NCI-H1436 treated with DMSO at 0.1 percent for 48 hours (cell line): Measurements from ENCODE around the gene BICDL2.

Source experiments
- DNase-seq: peaks from one replicate; lab custom pipeline; 2025; lab: John Stamatoyannopoulos, UW

BICDL2 gene

GRCh38 chr16:3047387-3047720, 10.6 kb upstream of the BICDL2 start:
- no peak for DNase-seq

DNA sequence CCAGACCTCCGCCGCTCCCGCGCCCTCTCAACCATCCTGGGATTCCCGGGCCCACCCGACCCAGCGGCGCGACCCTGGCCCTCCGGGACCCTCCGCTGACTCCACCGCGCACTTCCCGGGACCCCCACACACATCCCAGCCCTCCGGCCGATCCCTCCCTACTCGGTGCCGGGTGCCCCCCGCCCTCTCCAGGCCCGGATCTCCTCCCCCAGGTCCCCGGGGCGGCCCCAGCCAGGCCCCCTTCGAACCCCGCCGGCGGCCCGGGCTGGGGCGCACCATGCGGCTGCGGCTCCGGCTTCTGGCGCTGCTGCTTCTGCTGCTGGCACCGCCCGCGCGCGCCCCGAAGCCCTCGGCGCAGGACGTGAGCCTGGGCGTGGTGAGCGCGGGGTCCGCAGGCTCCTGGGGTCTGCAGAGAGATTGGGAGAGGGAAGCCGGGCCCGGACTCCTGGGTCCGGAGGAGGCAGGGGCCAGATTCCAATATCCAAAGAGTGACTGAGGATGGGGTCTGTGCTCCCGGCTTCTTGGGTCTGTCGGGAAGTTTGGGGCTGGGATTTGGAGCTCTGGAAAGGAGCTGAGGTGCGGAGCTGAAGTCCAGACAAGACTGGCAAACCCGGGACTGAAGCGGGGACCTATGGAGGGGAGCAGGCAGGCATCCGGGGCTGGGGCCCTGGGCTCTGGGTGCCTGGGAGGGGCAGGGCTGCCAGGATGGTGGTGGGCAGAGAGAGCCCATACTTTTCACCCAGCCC, 10.1 kb upstream of the BICDL2 start:
- DNase-seq, result no peak

DNA sequence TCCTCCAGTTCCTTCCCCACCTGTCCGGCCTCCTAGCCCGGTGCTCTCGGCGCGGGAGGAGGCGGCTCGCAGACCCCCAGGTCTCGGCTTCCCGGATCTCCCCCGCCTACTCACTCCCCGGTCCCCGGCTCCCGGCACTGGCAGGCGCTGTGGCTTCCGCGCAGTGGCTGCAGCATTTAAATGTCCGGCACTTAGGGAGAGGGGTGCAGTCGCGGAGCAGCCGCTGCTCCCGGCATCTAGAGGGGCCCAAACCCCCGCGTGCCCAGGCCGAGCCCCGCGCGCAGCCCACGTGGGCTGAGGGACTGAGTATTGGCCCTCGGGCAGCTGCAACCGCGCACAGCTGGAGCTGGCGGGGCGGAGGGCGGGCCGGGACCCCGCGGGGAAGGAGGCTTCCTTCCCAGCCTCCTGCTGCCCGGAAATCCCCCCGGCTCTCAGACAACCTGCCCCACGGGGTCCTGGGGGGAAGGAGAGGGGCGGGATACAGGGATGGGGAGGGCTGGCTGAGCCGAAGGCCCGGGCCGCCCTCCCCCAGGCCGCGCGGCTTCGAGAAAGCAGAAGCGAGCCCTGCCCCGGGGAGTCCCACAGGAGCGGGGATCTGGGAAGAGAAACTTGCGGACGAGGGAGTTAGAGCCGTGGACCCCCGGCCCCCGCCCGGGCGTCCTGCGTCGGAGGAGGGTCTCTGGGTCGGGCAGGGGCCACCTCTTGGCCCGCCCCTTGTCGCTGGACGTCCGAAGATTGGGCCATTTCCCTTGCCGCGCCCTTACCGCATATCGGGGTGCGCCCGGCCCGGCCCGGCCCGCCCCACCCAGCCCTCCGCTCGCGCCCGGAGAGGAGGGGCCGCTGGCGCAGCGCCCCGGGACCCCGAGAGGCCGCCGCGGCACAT, 9.3 kb upstream of the BICDL2 start, which contains the start of gene MMP25:
MMP25 (plus strand) TSS at position 804 of the 883 bp plus-strand sequence. CDS start 357 bp downstream, outside the sequence.
- no peak for DNase-seq

DNA sequence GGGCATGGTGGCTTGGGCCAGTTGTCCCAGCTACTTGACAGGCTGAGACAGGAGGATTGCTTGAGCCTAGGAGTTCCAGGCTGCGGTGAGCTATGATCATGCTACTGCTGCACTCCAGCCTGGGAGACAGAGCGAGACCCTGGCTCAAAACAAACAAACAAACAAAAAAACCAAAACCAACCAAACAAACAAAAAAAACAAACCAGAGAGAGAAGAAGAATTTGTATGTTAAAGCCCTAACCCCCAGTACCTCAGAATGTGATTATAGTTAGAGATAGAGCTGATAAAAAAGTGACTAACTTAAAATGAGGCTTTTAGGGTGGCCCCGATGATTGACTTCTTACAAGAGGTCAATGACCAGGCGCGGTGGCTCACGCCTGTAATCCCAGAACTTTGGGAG, 8.0 kb upstream of the BICDL2 start:
- no peak for DNase-seq

DNA sequence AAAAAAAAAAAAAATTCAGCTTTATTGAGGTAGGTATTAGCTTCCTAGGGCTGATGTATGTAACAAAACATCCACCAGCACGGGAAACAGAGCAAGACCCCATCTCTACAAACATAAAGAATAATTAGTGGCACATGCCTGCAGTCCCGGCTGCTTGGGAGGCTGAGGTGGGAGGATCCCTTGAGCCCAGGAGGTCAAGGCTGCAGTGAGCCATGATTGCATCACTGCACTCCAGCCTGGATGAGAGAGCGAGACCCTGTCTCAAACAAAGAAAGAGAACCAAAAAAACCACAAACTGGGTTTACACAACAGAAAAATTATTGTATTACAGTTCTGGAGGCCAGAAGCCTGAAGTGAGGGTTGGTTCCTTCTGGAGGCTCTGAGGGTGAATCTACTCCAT, 5.6 kb upstream of the BICDL2 start:
- DNase-seq, result no peak

- DNase-seq, result no peak
These were observed 2.2 kb upstream of the BICDL2 start for GRCh38 chr16:3038896-3039295.

- no peak for DNase-seq
These were observed 1.5 kb upstream of the BICDL2 start for GRCh38 chr16:3038256-3038655.

DNA sequence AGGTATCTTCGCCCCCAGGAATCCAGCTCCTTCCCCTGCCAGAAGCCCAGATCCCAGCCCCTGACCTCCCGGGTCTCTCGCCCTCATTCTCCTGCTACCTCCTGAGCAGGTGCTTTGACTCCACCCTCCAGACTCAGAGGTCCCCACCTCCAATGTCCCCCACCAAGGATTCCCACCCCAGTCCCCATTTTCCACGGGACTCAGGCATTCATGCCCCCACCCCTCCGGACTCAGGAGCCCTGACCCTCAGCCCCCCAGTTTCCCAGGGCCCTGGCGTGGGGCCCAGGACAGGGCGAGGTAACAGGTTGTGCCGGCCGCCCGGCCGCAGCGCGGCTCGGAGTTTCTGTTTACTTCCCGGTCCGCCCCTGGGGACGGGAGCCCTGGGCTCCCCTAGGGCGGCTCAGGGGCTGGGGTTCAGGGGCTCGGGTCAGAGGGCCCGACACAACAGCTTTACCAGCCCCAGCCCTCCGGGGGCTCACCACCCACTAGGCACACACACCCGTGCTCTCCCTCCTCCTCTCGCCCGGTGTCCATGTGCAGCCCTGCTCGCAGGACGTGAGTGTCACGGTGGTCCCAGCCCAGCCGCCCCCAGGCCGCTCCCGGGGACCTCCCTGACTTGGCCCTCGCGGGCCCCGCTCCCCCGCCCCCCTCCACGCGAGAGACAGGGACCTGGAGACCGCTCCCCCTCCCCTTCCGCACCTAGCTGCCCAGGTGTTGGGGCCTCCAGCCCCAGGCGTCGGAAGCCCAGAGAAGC, 595 bp downstream of the BICDL2 start:
- DNase-seq, result no peak

GRCh38 chr16:3035289-3035971, 1.3 kb downstream of the BICDL2 start:
- no peak for DNase-seq

GRCh38 chr16:3032624-3033023, 4.1 kb downstream of the BICDL2 start:
- DNase-seq, result no peak

- no peak for DNase-seq
These were observed 6.2 kb downstream of the BICDL2 start for GRCh38 chr16:3030222-3031212.

GRCh38 chr16:3029491-3030221, 7.1 kb downstream of the BICDL2 start:
- DNase-seq, result no peak

DNA sequence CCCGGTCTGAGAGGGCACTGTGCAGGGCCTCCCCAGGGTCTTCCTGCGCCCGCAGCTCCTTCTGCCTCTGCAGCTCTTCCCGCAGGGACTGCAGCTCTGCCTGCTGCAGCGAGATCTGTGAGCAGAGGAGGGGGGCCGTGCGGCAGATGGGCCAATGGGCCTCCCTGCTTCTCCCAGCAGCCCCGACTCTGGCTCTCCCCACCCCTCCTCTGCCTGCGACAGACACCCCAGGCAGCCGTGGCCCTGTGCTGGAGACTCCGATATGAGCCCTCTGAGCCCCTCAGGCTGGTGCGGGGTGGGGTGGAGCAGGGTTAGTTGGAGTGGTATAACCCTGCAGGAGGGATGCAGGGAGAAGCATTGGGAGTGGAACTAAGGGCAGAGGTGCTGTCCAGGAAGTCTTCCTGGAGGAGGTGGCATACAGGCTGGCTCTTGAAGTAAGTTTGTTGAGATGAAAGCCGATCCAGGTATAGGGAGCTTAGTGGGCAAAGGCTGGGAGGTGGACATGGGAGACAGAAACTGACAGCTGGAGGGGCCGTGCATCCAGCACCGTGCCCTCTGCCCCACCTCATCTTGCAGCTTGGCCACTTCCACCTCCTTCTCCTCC, 7.9 kb downstream of the BICDL2 start:
- DNase-seq, result no peak

DNA sequence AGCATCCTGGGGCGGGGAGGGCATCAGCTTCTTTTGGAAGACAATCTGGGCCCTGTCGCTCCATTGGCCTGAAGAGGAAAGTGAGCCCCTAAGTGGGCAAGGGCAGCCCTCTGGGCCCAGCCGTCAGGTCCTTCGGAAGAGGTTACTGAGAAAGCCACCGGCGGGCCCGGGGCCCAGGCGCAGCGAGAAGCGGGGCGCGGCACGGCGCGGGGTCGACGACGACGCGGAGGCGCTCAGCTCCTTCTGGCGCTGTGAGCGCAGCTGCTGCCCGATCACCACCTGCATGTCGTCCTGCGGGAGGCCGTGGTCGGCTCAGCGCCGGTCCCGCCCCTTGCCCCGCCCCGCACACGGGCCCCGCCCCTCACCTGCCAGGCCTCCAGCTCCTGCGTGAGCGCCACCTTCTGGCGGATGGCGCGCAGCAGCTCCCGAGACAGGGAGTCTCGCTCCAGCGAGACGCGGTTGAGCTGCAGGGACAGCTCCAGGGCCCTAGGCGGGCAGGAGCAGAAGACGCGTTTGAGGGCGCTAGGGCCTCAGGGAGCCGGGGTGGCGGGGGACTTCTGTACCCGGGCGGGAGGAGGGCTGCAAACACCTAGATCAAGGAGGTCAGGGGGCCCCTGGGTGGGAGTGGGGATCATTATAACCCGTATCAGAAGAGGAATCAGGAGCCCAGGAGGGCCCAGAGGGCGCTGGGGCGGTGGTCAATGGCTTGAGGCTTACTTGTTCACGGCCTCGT, 8.6 kb downstream of the BICDL2 start:
- peak; percentile 60 for DNase-seq

GRCh38 chr16:3027489-3027795, 9.3 kb downstream of the BICDL2 start:
- DNase-seq, result no peak

- no peak for DNase-seq
These were observed 9.9 kb downstream of the BICDL2 start for GRCh38 chr16:3026609-3027488.

GRCh38 chr16:3026003-3026378, 10.8 kb downstream of the BICDL2 start:
- no peak for DNase-seq
